CD4-positive, alpha-beta T cell (primary cell): ENCODE results near the gene CARS1. TPM values are rescaled to one million over a fixed set of nuclear protein-coding genes. Genes with fewer than 3 reads are reported as not detected.

Source experiments
- ATAC-seq: fragments of 200-7000 bp; cut with Tn5 transposase; one replicate; pipeline ENCODE4 v1.10.0; 2022; ENCODE audit warnings: mild to moderate bottlenecking; ENCODE audit not compliant: poor library complexity
- CTCF ChIA-PET: fragments of 350-600 bp; sonication (Branson Sonifier 250); formaldehyde crosslinking; loops from one replicate; lab custom pipeline; 2021; ENCODE audit warnings: antibody characterized with exemption, inconsistent platforms; lab: Charles Lee
- POLR2A ChIA-PET: fragments of 350-600 bp; sonication (Branson Sonifier 250); formaldehyde crosslinking; loops from one replicate; lab custom pipeline; 2021; ENCODE audit warnings: antibody characterized with exemption, inconsistent platforms; lab: Charles Lee
- DNase-seq, 14 experiments: peaks; one replicate each; pipeline ENCODE4 v3.0.0-alpha.2; 2013 to 2020; ENCODE audit warnings: mixed read lengths in 2 of 14
- H3K27ac ChIP-seq, 2 donors: one replicate each; pipeline versions ENCODE4 v1.5.1 to v1.7.0; 2013; ENCODE audit warnings: low read length in 2 of 2, low read depth in 1 of 2, mild to moderate bottlenecking in 1 of 2
- H3K27me3 ChIP-seq, 2 experiments: 1 replicate in 1 of 2; 2 replicates in 1 of 2; pipeline versions ENCODE4 v1.6.1 to v1.7.0; 2013; ENCODE audit warnings: low read length in 2 of 2, control low read depth in 1 of 2, mild to moderate bottlenecking in 1 of 2, moderate library complexity in 1 of 2; ENCODE audit not compliant: insufficient read depth in 2 of 2, control insufficient read depth in 1 of 2
- H3K36me3 ChIP-seq: one replicate; pipeline ENCODE4 v1.6.1; 2013; ENCODE audit warnings: low read length, control low read depth; ENCODE audit not compliant: insufficient read depth
- H3K4me1 ChIP-seq: one replicate; pipeline ENCODE4 v1.6.1; 2013; ENCODE audit warnings: low read length, control low read depth; ENCODE audit not compliant: insufficient read depth
- H3K4me3 ChIP-seq: one replicate; pipeline ENCODE4 v1.5.1; 2013; ENCODE audit warnings: mild to moderate bottlenecking, low read length, moderate library complexity
- H3K9me3 ChIP-seq, 2 experiments: 1 replicate in 1 of 2; 2 replicates in 1 of 2; pipeline versions ENCODE4 v1.6.1 to v1.7.0; 2013; ENCODE audit warnings: low read length in 2 of 2, mild to moderate bottlenecking in 2 of 2, control low read depth in 1 of 2, moderate library complexity in 1 of 2; ENCODE audit not compliant: control insufficient read depth in 1 of 2, insufficient read depth in 1 of 2
- H3K27ac Mint-ChIP-seq: one replicate; pipeline ENCODE4 v1.8.0; 2020; ENCODE audit warnings: mixed read lengths
- H3K27me3 Mint-ChIP-seq: one replicate; pipeline ENCODE4 v1.8.0; 2021; ENCODE audit warnings: mixed read lengths
- H3K36me3 Mint-ChIP-seq: one replicate; pipeline ENCODE4 v1.8.0; 2021; ENCODE audit warnings: low read depth, mixed read lengths
- H3K4me1 Mint-ChIP-seq: one replicate; pipeline ENCODE4 v1.8.0; 2021; ENCODE audit warnings: low read depth, mixed read lengths
- H3K4me3 Mint-ChIP-seq: one replicate; pipeline ENCODE4 v1.8.0; 2020; ENCODE audit warnings: mild to moderate bottlenecking, mixed read lengths
- H3K9me3 Mint-ChIP-seq: one replicate; pipeline ENCODE4 v1.8.0; 2020; ENCODE audit warnings: mixed read lengths
- CTCF ChIP-seq: fragments of 200-600 bp; IDR thresholded peaks from one replicate; pipeline ENCODE4 v1.8.0; 2022; ENCODE audit warnings: antibody characterized with exemption, mild to moderate bottlenecking
- intact Hi-C, 2 experiments: fragments of 100-400 bp; cut with DNase I in 1 of 2; cut with micrococcal nuclease in 1 of 2; formaldehyde crosslinking; loops; one replicate each; pipeline versions ENCODE4 v1.15.1 to v1.9.0; 2023 to 2025; cut with DNase I, micrococcal nuclease
- total RNA-seq, 174 experiments: library from RNA in 2 of 174; stranded (reverse) in 2 of 174; gene quantifications; one replicate each; pipeline ENCODE4 v1.2.3 and lab custom pipeline; 2021 to 2026

Gene CARS1
- total RNA-seq, 2 experiments from 2014 or later = 24.1 to 25.2 TPM

GRCh38 chr11:3049430-3050243, 7.6 kb downstream of the CARS1 start:
- peak; percentile 42 to 92 (median 56) for DNase-seq
- H3K4me3 ChIP-seq = no peak overlapping the region
- Mint-ChIP-seq H3K36me3 (peaks cover 15% of the 10 kb centered on the region), H3K27ac (peak overlapping the region; percentile 86), H3K4me1 (peaks cover 37% of the 10 kb centered on the region), H3K27me3 (no peaks in the 10 kb centered on the region), H3K9me3 (no peaks in the 10 kb centered on the region), H3K4me3 (no peak overlapping the region)
- no peaks in the 10 kb centered on the region for H3K9me3 ChIP-seq
- no peak for TF ChIP-seq CTCF
- ChIA-PET CTCF (interaction anchor here (1.4 to 4.1 kb wide), 2 partner anchors 12 to 42 kb away, joined by 4 to 24 read pairs; no protein-coding TSS in a partner anchor), POLR2A (interaction anchor here (0.9 to 1.8 kb wide), 4 partner anchors 12 to 57 kb away, joined by 4 to 7 read pairs (median 5); partner anchors contain the start of gene NAP1L4)
- peak; percentile 96 for ATAC-seq
- peaks cover 61% of the 10 kb centered on the region for H3K4me1 ChIP-seq
- peaks cover 56% of the 10 kb centered on the region for H3K36me3 ChIP-seq
- H3K27ac ChIP-seq = peak overlapping the region in 1 of 2 donors; percentile 23
- intact Hi-C loops = loop anchor here in 1 of 2 experiments (10.0 kb wide), 3 partner anchors 325 to 645 kb away; partner anchors contain the start of genes KCNQ1, TRPM5, TSSC4 and ZNF195
- H3K27me3 ChIP-seq = no peaks in the 10 kb centered on the region

- H3K27me3 Mint-ChIP-seq = no peaks in the 10 kb centered on the region
- no peak overlapping the region for H3K4me3 Mint-ChIP-seq
- H3K36me3 Mint-ChIP-seq = peaks cover 26% of the 10 kb centered on the region
- ATAC-seq (no peak), DNase-seq (peak in 1 of 14 experiments; percentile 9)
- Histone ChIP-seq H3K36me3 (peaks cover 53% of the 10 kb centered on the region), H3K9me3 (no peaks in the 10 kb centered on the region), H3K4me1 (peaks cover 47% of the 10 kb centered on the region), H3K4me3 (no peak overlapping the region), H3K27ac (no peak overlapping the region), H3K27me3 (no peaks in the 10 kb centered on the region)
- H3K4me1 Mint-ChIP-seq = peaks cover 27% of the 10 kb centered on the region
- ChIA-PET CTCF (interaction anchor here (4.1 kb wide), 1 partner anchor 44 kb away, joined by 24 read pairs; no protein-coding TSS in a partner anchor), POLR2A (no interaction called here)
- H3K27ac Mint-ChIP-seq = no peak overlapping the region
- intact Hi-C loops = no loop called here
- no peaks in the 10 kb centered on the region for H3K9me3 Mint-ChIP-seq
- no peak for TF ChIP-seq CTCF
Measured at GRCh38 chr11:3047637-3048036, 9.6 kb downstream of the CARS1 start.

GRCh38 chr11:3046641-3047040, 10.6 kb downstream of the CARS1 start:
- Histone ChIP-seq H3K36me3 (peaks cover 52% of the 10 kb centered on the region), H3K27ac (no peak overlapping the region), H3K4me1 (peaks cover 38% of the 10 kb centered on the region), H3K27me3 (no peaks in the 10 kb centered on the region), H3K4me3 (no peak overlapping the region), H3K9me3 (no peaks in the 10 kb centered on the region)
- CTCF ChIA-PET = interaction anchor here (0.9 kb wide), 1 partner anchor 32 kb away, joined by 3 read pairs; no protein-coding TSS in a partner anchor
- H3K36me3 Mint-ChIP-seq = peaks cover 33% of the 10 kb centered on the region
- no peaks in the 10 kb centered on the region for H3K9me3 Mint-ChIP-seq
- H3K27me3 Mint-ChIP-seq = no peaks in the 10 kb centered on the region
- no peak for TF ChIP-seq CTCF
- DNase-seq = no peak
- intact Hi-C loops = no loop called here
- peaks cover 23% of the 10 kb centered on the region for H3K4me1 Mint-ChIP-seq
- POLR2A ChIA-PET = interaction anchor here (1.1 kb wide), 1 partner anchor 54 kb away, joined by 7 read pairs; the partner anchor contains the start of gene NAP1L4
- no peak overlapping the region for H3K27ac Mint-ChIP-seq
- H3K4me3 Mint-ChIP-seq = no peak overlapping the region
- no peak for ATAC-seq
